ENCODE data around the gene PTGR3. TPM values are rescaled to one million over a fixed set of nuclear protein-coding genes. Genes with fewer than 3 reads are reported as not detected.
A peak's percentile ranks its signal among the peaks of the same experiment; 100 is the strongest.

The PTGR3 gene
- total and polyA plus RNA-seq, 2 donors (not counting 1 experiment from before 2014, with no cell fraction given), result 6.8 to 25.1 TPM

- H3K27ac ChIP-seq (ENCODE audit: insufficient read depth, low read length), result no peak overlapping the region
- no peak overlapping the region for H2AFZ ChIP-seq (ENCODE audit: low read length)
- H3K4me1 ChIP-seq (ENCODE audit: control insufficient read depth, extremely low read depth, insufficient read depth, low read length), result no peaks in the 10 kb centered on the region
- H3K4me2 ChIP-seq (ENCODE audit: extremely low read depth, insufficient read depth, low read length), result no peak overlapping the region
- no peak for DNase-seq (ENCODE audit: low read depth in 2 of 2)
- no peak overlapping the region for H3K4me3 ChIP-seq (replicated peaks in 1 of 4; ENCODE audit: control extremely low read depth in 1 of 4, insufficient read depth in 1 of 4, low read depth in 3 of 4, low read length in 4 of 4)
- no peaks in the 10 kb centered on the region for H3K9me3 ChIP-seq (ENCODE audit: control insufficient read depth, insufficient read depth, low read depth, low read length)
- H3K79me2 ChIP-seq (ENCODE audit: control insufficient read depth, insufficient read depth, low read length), result no peaks in the 10 kb centered on the region
- H3K27me3 ChIP-seq (ENCODE audit: control insufficient read depth, insufficient read depth, low read length), result peaks cover 3% of the 10 kb centered on the region
- TF ChIP-seq CTCF (conservative IDR thresholded peaks at IDR 0.05 in 1 of 2, IDR thresholded peaks at IDR 0.05 in 1 of 2; ENCODE audit: low read depth in 1 of 2, low read length in 2 of 2) (no peak), EZH2 (IDR thresholded peaks at IDR 0.05; ENCODE audit: low read length, missing control alignments) (no peak)
- H3K9ac ChIP-seq (ENCODE audit: insufficient read depth, low read length), result no peak overlapping the region
- H4K20me1 ChIP-seq (ENCODE audit: control insufficient read depth, extremely low read depth, insufficient read depth, low read length), result no peaks in the 10 kb centered on the region
- no peaks in the 10 kb centered on the region for H3K36me3 ChIP-seq (ENCODE audit: control insufficient read depth, insufficient read depth, low read length)
Observed at GRCh38 chr18:75183973-75184493, 24.9 kb downstream of the PTGR3 start.

- no peak overlapping the region for H3K27ac ChIP-seq (ENCODE audit: insufficient read depth, low read length)
- H3K27me3 ChIP-seq (ENCODE audit: control insufficient read depth, insufficient read depth, low read length), result peaks cover 3% of the 10 kb centered on the region
- TF ChIP-seq EZH2 (IDR thresholded peaks at IDR 0.05; ENCODE audit: low read length, missing control alignments) (no peak), CTCF (conservative IDR thresholded peaks at IDR 0.05 in 1 of 2, IDR thresholded peaks at IDR 0.05 in 1 of 2; ENCODE audit: low read depth in 1 of 2, low read length in 2 of 2) (no peak)
- no peak overlapping the region for H3K9ac ChIP-seq (ENCODE audit: insufficient read depth, low read length)
- no peak overlapping the region for H2AFZ ChIP-seq (ENCODE audit: low read length)
- H4K20me1 ChIP-seq (ENCODE audit: control insufficient read depth, extremely low read depth, insufficient read depth, low read length), result no peaks in the 10 kb centered on the region
- no peaks in the 10 kb centered on the region for H3K4me1 ChIP-seq (ENCODE audit: control insufficient read depth, extremely low read depth, insufficient read depth, low read length)
- no peaks in the 10 kb centered on the region for H3K79me2 ChIP-seq (ENCODE audit: control insufficient read depth, insufficient read depth, low read length)
- H3K36me3 ChIP-seq (ENCODE audit: control insufficient read depth, insufficient read depth, low read length), result no peaks in the 10 kb centered on the region
- DNase-seq (ENCODE audit: low read depth in 2 of 2), result peak in 1 of 2 donors; percentile 27
- H3K9me3 ChIP-seq (ENCODE audit: control insufficient read depth, insufficient read depth, low read depth, low read length), result no peaks in the 10 kb centered on the region
- no peak overlapping the region for H3K4me2 ChIP-seq (ENCODE audit: extremely low read depth, insufficient read depth, low read length)
- no peak overlapping the region for H3K4me3 ChIP-seq (replicated peaks in 1 of 4; ENCODE audit: control extremely low read depth in 1 of 4, insufficient read depth in 1 of 4, low read depth in 3 of 4, low read length in 4 of 4)
Observed at GRCh38 chr18:75183524-75183923, 25.4 kb downstream of the PTGR3 start.

GRCh38 chr18:75179819-75180600 lies 28.9 kb downstream of the PTGR3 start:
- Histone ChIP-seq H3K27ac (ENCODE audit: insufficient read depth, low read length) (no peak overlapping the region), H3K36me3 (ENCODE audit: control insufficient read depth, insufficient read depth, low read length) (no peaks in the 10 kb centered on the region), H3K9ac (ENCODE audit: insufficient read depth, low read length) (no peak overlapping the region), H4K20me1 (ENCODE audit: control insufficient read depth, extremely low read depth, insufficient read depth, low read length) (no peaks in the 10 kb centered on the region), H3K9me3 (ENCODE audit: control insufficient read depth, insufficient read depth, low read depth, low read length) (no peaks in the 10 kb centered on the region), H3K4me2 (ENCODE audit: extremely low read depth, insufficient read depth, low read length) (no peak overlapping the region), H3K27me3 (ENCODE audit: control insufficient read depth, insufficient read depth, low read length) (peaks cover 3% of the 10 kb centered on the region), H3K4me1 (ENCODE audit: control insufficient read depth, extremely low read depth, insufficient read depth, low read length) (no peaks in the 10 kb centered on the region), H3K79me2 (ENCODE audit: control insufficient read depth, insufficient read depth, low read length) (no peaks in the 10 kb centered on the region), H2AFZ (ENCODE audit: low read length) (no peak overlapping the region), H3K4me3 (replicated peaks in 1 of 4; ENCODE audit: control extremely low read depth in 1 of 4, insufficient read depth in 1 of 4, low read depth in 3 of 4, low read length in 4 of 4) (no peak overlapping the region)
- DNase-seq (ENCODE audit: low read depth in 2 of 2), result no peak
- no peak for TF ChIP-seq EZH2 (IDR thresholded peaks at IDR 0.05; ENCODE audit: low read length, missing control alignments)
- TF ChIP-seq CTCF (conservative IDR thresholded peaks at IDR 0.05 in 1 of 2, IDR thresholded peaks at IDR 0.05 in 1 of 2; ENCODE audit: low read depth in 1 of 2, low read length in 2 of 2), result no peak
